HG03575 (cell line): Measurements from ENCODE around the gene USP32.
"Not testable (repeated sequence)": the region's sequence is repeated elsewhere in the genome, so short reads cannot be mapped to it uniquely, and the experiment has no call there.

Source experiments
- ATAC-seq: cut with Tn5 transposase; IDR thresholded peaks from one replicate; pipeline ENCODE4 v1.9.1; 2021; ENCODE audit not compliant: unreplicated experiment, insufficient number of reproducible peaks, low FRiP score; ENCODE audit errors: extremely low read depth

USP32 gene

GRCh38 chr17:60277258-60277657 lies 114.7 kb downstream of the USP32 start:
- ATAC-seq: no peak

GRCh38 chr17:60269417-60269816 lies 122.5 kb downstream of the USP32 start:
- ATAC-seq: no peak

GRCh38 chr17:60260540-60260939 lies 131.4 kb downstream of the USP32 start:
- ATAC-seq: no peak

- ATAC-seq: no peak
Measured at GRCh38 chr17:60258313-60258712, 133.6 kb downstream of the USP32 start.

- ATAC-seq: no peak
Measured at GRCh38 chr17:60256174-60256573, 135.8 kb downstream of the USP32 start.

GRCh38 chr17:60253048-60253447 lies 138.9 kb downstream of the USP32 start:
- no peak for ATAC-seq

GRCh38 chr17:60252459-60252858 lies 139.5 kb downstream of the USP32 start:
- ATAC-seq: no peak

GRCh38 chr17:60249290-60249826 lies 142.6 kb downstream of the USP32 start:
- ATAC-seq: no peak

GRCh38 chr17:60248618-60249289 lies 143.2 kb downstream of the USP32 start:
- no peak for ATAC-seq

GRCh38 chr17:60247836-60248461 lies 144.0 kb downstream of the USP32 start:
- no peak for ATAC-seq

GRCh38 chr17:60244656-60245055 lies 147.3 kb downstream of the USP32 start:
- no peak for ATAC-seq

GRCh38 chr17:60240290-60240689 lies 151.6 kb downstream of the USP32 start:
- no peak for ATAC-seq

- ATAC-seq: no peak
Measured at GRCh38 chr17:60231691-60232090, 160.2 kb downstream of the USP32 start.

- no peak for ATAC-seq
Measured at GRCh38 chr17:60231234-60231633, 160.7 kb downstream of the USP32 start.

GRCh38 chr17:60230358-60230757 lies 161.6 kb downstream of the USP32 start:
- ATAC-seq: no peak

- no peak for ATAC-seq
Measured at GRCh38 chr17:60229188-60229802, 162.6 kb downstream of the USP32 start.

GRCh38 chr17:60227276-60227675 lies 164.7 kb downstream of the USP32 start:
- not testable (repeated sequence) for ATAC-seq

- no peak for ATAC-seq
Measured at GRCh38 chr17:60224064-60224463, 167.9 kb downstream of the USP32 start.

- no peak for ATAC-seq
Measured at GRCh38 chr17:60223456-60223855, 168.5 kb downstream of the USP32 start.

- ATAC-seq: not testable (repeated sequence)
Measured at GRCh38 chr17:60218774-60219173, 173.2 kb downstream of the USP32 start.
